B cell (primary cell): ENCODE measurements around the gene ASPG. TPM values are rescaled to one million over a fixed set of nuclear protein-coding genes. Genes with fewer than 3 reads are reported as not detected.

Source experiments
- ATAC-seq: fragments of 200-7000 bp; cut with Tn5 transposase; one replicate; pipeline ENCODE4 v1.10.0; 2021; ENCODE audit warnings: low read depth, mild to moderate bottlenecking, moderate number of reproducible peaks, moderate library complexity
- CTCF ChIA-PET: fragments of 350-600 bp; sonication (Branson Sonifier 250); formaldehyde crosslinking; loops from one replicate; lab custom pipeline; 2021; ENCODE audit warnings: antibody characterized with exemption, inconsistent platforms; lab: Charles Lee
- POLR2A ChIA-PET: fragments of 350-600 bp; sonication (Branson Sonifier 250); formaldehyde crosslinking; loops from one replicate; lab custom pipeline; 2021; ENCODE audit warnings: antibody characterized with exemption; lab: Charles Lee
- DNase-seq: peaks from one replicate; pipeline ENCODE4 v3.0.0; 2013
- H2AFZ ChIP-seq: 2 replicates; pipeline ENCODE4 v1.6.1; 2012; ENCODE audit warnings: mild to moderate bottlenecking, low read depth, low read length; ENCODE audit not compliant: insufficient read depth, poor library complexity, severe bottlenecking
- H3K27ac ChIP-seq, 2 donors: 1 replicate in 1 of 2; 2 replicates in 1 of 2; pipeline ENCODE4 v1.5.1; 2012 to 2013; ENCODE audit warnings: low read length in 2 of 2, mild to moderate bottlenecking in 2 of 2, moderate library complexity in 1 of 2
- H3K27me3 ChIP-seq, 4 experiments: fragments of 200-600 bp in 1 of 4; sonication (generic) in 1 of 4; replicated peaks in 1 of 4; 1 replicate in 2 of 4; 2 replicates in 2 of 4; pipeline versions ENCODE4 v1.6.1 to v1.7.0; 2013 to 2016; ENCODE audit warnings: low read length in 3 of 4, mild to moderate bottlenecking in 2 of 4, mixed read lengths in 1 of 4, moderate library complexity in 1 of 4; ENCODE audit not compliant: insufficient read depth in 4 of 4, control insufficient read depth in 3 of 4; ENCODE audit errors: control extremely low read depth in 1 of 4
- H3K36me3 ChIP-seq, 2 experiments: replicated peaks in 1 of 2; 1 replicate in 1 of 2; 2 replicates in 1 of 2; pipeline versions ENCODE4 v1.6.1 to v1.7.1; 2013; ENCODE audit warnings: low read length in 1 of 2; ENCODE audit not compliant: insufficient read depth in 2 of 2, control insufficient read depth in 1 of 2; ENCODE audit errors: control extremely low read depth in 1 of 2, extremely low read depth in 1 of 2
- H3K4me1 ChIP-seq, 2 donors: fragments of 200-600 bp in 1 of 2; sonication (generic) in 1 of 2; 1 replicate in 1 of 2; 2 replicates in 1 of 2; pipeline versions ENCODE4 v1.5.1 to v1.6.1; 2013 to 2017; ENCODE audit warnings: low read length in 2 of 2; ENCODE audit not compliant: control insufficient read depth in 2 of 2, insufficient read depth in 2 of 2
- H3K4me2 ChIP-seq: replicated peaks from 2 replicates; pipeline ENCODE3; 2012; ENCODE audit warnings: mild to moderate bottlenecking, low read depth, low read length; ENCODE audit not compliant: poor library complexity, severe bottlenecking
- H3K4me3 ChIP-seq, 5 experiments: fragments of 200-600 bp in 1 of 5; sonication (generic) in 1 of 5; 1 replicate in 3 of 5; 2 replicates in 2 of 5; pipeline versions ENCODE4 v1.5.1 to v1.7.0; 2011 to 2016; ENCODE audit warnings: low read length in 4 of 5, mild to moderate bottlenecking in 4 of 5, low read depth in 2 of 5, control low read depth in 1 of 5, moderate library complexity in 1 of 5; ENCODE audit not compliant: insufficient read depth in 1 of 5; ENCODE audit errors: control extremely low read depth in 1 of 5, extremely low read depth in 1 of 5
- H3K79me2 ChIP-seq: fragments of 200-600 bp; sonication (generic); one replicate; pipeline ENCODE4 v1.6.0; 2016; ENCODE audit warnings: low read length; ENCODE audit not compliant: control insufficient read depth, insufficient read depth
- H3K9ac ChIP-seq: fragments of 200-600 bp; sonication (generic); 2 replicates; pipeline ENCODE4 v1.6.1; 2017; ENCODE audit warnings: mild to moderate bottlenecking, low read length, moderate library complexity
- H3K9me3 ChIP-seq, 3 donors: one replicate each; pipeline versions ENCODE4 v1.6.1 to v1.7.1; 2013; ENCODE audit warnings: low read length in 2 of 3; ENCODE audit not compliant: control insufficient read depth in 2 of 3, insufficient read depth in 1 of 3; ENCODE audit errors: control extremely low read depth in 1 of 3
- H4K20me1 ChIP-seq: 2 replicates; pipeline ENCODE4 v1.6.0; 2012; ENCODE audit warnings: mild to moderate bottlenecking, low read length; ENCODE audit not compliant: insufficient read depth, control insufficient read depth, poor library complexity, severe bottlenecking
- H3K27ac Mint-ChIP-seq: one replicate; pipeline ENCODE4 v1.8.0; 2021; ENCODE audit warnings: mixed read lengths
- H3K27me3 Mint-ChIP-seq: one replicate; pipeline ENCODE4 v1.8.0; 2021; ENCODE audit warnings: mixed read lengths
- H3K4me1 Mint-ChIP-seq: one replicate; pipeline ENCODE4 v1.8.0; 2021; ENCODE audit warnings: mixed read lengths
- H3K4me3 Mint-ChIP-seq: one replicate; pipeline ENCODE4 v1.8.0; 2021; ENCODE audit warnings: mixed read lengths
- H3K9me3 Mint-ChIP-seq: one replicate; pipeline ENCODE4 v1.8.0; 2022; ENCODE audit warnings: mixed read lengths; ENCODE audit not compliant: insufficient read depth
- EZH2 ChIP-seq: IDR thresholded peaks from 2 replicates; pipeline ENCODE4 v1.6.1; 2012; ENCODE audit warnings: borderline replicate concordance, low read depth, mild to moderate bottlenecking, moderate library complexity, low read length; ENCODE audit not compliant: insufficient read depth, poor library complexity, severe bottlenecking
- WGBS: methylation state at CpG from one replicate; pipeline ENCODE4 v1.1.5; 2013; ENCODE audit warnings: missing lambda C conversion rate; ENCODE audit not compliant: insufficient coverage; 5-methylcytosine and 5-hydroxymethylcytosine counted together
- intact Hi-C: fragments of 100-400 bp; cut with micrococcal nuclease; formaldehyde crosslinking; loops from one replicate; pipeline ENCODE4 v1.10.0; 2022
- polyA plus RNA-seq: library from polyadenylated mRNA; depleted of rRNA; stranded (reverse); fragments of >200 nt; gene quantifications from 2 replicates; pipeline ENCODE4 v1.2.3, GENCODE V29; 2012
- total RNA-seq, 2 donors: library from RNA; stranded (reverse); fragments of 120-200 nt in 1 of 2; gene quantifications; 1 replicate in 1 of 2; 2 replicates in 1 of 2; pipeline versions ENCODE4 v1.2.3 to v1.2.4, GENCODE V29; 2013 to 2022
- TF ChIP-seq, protein P1 (sequence below): fragments of 200-600 bp; IDR thresholded peaks from one replicate; pipeline ENCODE4 v1.8.0; 2022; ENCODE audit warnings: antibody characterized with exemption, mild to moderate bottlenecking

ASPG gene
- total and polyA plus RNA-seq, 2 donors (not counting 1 experiment from before 2014, with no cell fraction given) = not detected

DNA sequence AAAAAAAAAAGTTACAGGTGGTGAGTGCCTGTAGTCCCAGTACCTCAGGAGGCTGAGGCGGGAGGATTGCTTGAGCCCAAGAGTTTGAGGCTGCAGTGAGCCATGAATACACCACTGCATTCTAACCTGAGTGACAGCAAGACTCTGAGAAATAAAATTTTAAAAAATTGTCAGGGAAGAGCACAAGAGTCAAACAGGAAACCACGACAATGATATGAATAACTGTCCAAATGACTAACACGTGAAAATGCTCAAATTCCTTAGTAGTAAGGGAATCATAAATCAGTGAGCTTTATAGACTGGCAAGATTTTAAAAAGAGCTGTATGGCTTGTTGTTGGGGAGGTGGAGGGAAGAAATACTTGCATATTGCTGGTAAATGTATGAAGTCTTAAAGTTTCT, 12.9 kb upstream of the ASPG start:
- TF ChIP-seq EZH2 = no peak
- TF ChIP-seq, protein P1, sequence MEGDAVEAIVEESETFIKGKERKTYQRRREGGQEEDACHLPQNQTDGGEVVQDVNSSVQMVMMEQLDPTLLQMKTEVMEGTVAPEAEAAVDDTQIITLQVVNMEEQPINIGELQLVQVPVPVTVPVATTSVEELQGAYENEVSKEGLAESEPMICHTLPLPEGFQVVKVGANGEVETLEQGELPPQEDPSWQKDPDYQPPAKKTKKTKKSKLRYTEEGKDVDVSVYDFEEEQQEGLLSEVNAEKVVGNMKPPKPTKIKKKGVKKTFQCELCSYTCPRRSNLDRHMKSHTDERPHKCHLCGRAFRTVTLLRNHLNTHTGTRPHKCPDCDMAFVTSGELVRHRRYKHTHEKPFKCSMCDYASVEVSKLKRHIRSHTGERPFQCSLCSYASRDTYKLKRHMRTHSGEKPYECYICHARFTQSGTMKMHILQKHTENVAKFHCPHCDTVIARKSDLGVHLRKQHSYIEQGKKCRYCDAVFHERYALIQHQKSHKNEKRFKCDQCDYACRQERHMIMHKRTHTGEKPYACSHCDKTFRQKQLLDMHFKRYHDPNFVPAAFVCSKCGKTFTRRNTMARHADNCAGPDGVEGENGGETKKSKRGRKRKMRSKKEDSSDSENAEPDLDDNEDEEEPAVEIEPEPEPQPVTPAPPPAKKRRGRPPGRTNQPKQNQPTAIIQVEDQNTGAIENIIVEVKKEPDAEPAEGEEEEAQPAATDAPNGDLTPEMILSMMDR = no peak
- ChIA-PET CTCF (no interaction called here), POLR2A (no interaction called here)

DNA sequence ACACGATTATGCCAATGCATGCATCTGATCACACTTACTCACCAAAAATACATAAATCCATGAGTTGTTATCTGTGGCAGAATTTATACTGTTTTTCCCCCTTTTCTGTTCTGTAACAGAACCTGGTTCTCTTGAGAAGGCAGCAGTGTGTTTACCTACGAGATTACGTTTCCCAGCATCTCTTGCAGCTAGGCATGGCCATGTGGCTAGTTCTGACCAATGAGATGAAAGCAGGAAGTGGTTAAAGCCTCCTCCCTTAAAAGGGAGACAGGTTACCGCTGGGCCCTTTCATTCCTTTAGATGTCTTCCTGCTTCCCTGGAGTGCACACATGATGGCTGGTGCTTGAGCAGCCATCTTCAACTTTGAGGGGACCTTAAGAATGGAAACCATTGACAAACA, 11.7 kb upstream of the ASPG start:
- no peak for ATAC-seq
- POLR2A ChIA-PET = no interaction called here

More for the DNA sequence above, 12.9 kb upstream of the ASPG start:
- ATAC-seq = no peak
- Mint-ChIP-seq H3K27ac (no peak overlapping the region), H3K4me3 (no peak overlapping the region), H3K27me3 (peaks cover 32% of the 10 kb centered on the region), H3K9me3 (peaks cover 12% of the 10 kb centered on the region), H3K4me1 (no peaks in the 10 kb centered on the region)
- H3K4me2 ChIP-seq = no peak overlapping the region
- no peak overlapping the region for H3K4me3 ChIP-seq
- no peak overlapping the region for H2AFZ ChIP-seq
- intact Hi-C loops = no loop called here
- H3K27ac ChIP-seq = no peak overlapping the region
- H3K79me2 ChIP-seq = no peaks in the 10 kb centered on the region
- no peak overlapping the region for H3K9ac ChIP-seq
- DNase-seq = no peak
- no peaks in the 10 kb centered on the region for H4K20me1 ChIP-seq
- WGBS = no CpG with 5 or more reads among the region's 3 CpGs
- no peaks in the 10 kb centered on the region for H3K4me1 ChIP-seq
- peaks cover 0 to 13% (median 6%) of the 10 kb centered on the region in 3 donors for H3K9me3 ChIP-seq
- H3K36me3 ChIP-seq = no peaks in the 10 kb centered on the region
- peaks cover 0 to 10% (median 1%) of the 10 kb centered on the region in 4 experiments for H3K27me3 ChIP-seq

More for the DNA sequence above, 11.7 kb upstream of the ASPG start:
- TF ChIP-seq, protein P1 = no peak
- no peak for TF ChIP-seq EZH2
- Mint-ChIP-seq H3K27me3 (peaks cover 31% of the 10 kb centered on the region), H3K27ac (no peak overlapping the region), H3K4me1 (peaks cover 6% of the 10 kb centered on the region), H3K9me3 (peaks cover 11% of the 10 kb centered on the region), H3K4me3 (no peak overlapping the region)
- H4K20me1 ChIP-seq = no peaks in the 10 kb centered on the region
- WGBS = 63% methylated on average over 3 of the region's 4 CpGs
- H3K4me2 ChIP-seq = no peak overlapping the region
- H3K79me2 ChIP-seq = no peaks in the 10 kb centered on the region
- H2AFZ ChIP-seq = no peak overlapping the region
- H3K4me1 ChIP-seq = peaks cover 4 to 8% of the 10 kb centered on the region in 2 donors
- peaks cover 0 to 10% (median 6%) of the 10 kb centered on the region in 3 donors for H3K9me3 ChIP-seq
- no peak overlapping the region for H3K4me3 ChIP-seq
- intact Hi-C loops = no loop called here
- CTCF ChIA-PET = no interaction called here
- no peaks in the 10 kb centered on the region for H3K36me3 ChIP-seq
- no peak overlapping the region for H3K9ac ChIP-seq
- H3K27me3 ChIP-seq = peaks cover 0 to 10% (median 1%) of the 10 kb centered on the region in 4 experiments
- H3K27ac ChIP-seq = no peak overlapping the region
- no peak for DNase-seq
